ENCODE measurements around the gene SUPT20HL1. TPM values are rescaled to one million over a fixed set of nuclear protein-coding genes. Genes with fewer than 3 reads are reported as not detected.

The SUPT20HL1 gene
- total and polyA plus RNA-seq, 10 of the 15 experiments (the other 5 are each of a cell fraction or from before 2014, with no cell fraction given), result not detected

DNA sequence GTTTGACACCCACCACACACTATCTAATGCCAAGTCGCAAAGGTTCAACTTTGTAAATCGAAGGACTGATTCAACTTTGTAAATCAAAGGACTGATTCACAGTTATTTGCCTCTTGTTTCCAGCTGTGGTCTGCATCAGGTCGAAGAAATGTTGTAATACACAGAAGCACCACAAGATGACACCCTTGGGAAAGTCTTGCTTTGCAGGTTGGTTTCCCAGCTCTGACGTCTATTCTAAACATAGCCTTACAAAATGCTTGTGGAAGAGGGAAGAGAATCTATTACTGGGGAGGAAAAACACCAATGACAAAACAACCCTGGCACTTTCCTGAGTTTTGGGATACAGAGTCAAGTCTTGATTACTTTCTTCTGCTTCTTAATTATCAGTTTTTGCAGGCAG lies 35.3 kb downstream of the SUPT20HL1 start (continued):
- TF ChIP-seq, protein P1, sequence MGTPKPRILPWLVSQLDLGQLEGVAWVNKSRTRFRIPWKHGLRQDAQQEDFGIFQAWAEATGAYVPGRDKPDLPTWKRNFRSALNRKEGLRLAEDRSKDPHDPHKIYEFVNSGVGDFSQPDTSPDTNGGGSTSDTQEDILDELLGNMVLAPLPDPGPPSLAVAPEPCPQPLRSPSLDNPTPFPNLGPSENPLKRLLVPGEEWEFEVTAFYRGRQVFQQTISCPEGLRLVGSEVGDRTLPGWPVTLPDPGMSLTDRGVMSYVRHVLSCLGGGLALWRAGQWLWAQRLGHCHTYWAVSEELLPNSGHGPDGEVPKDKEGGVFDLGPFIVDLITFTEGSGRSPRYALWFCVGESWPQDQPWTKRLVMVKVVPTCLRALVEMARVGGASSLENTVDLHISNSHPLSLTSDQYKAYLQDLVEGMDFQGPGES (IDR thresholded peaks at IDR 0.05), result no peak
- TF ChIP-seq FOXM1 (IDR thresholded peaks at IDR 0.05; ENCODE audit: low read depth, low read length) (0 out of 2 replicates have a peak, but pooled peaks have one; percentile 23), SMC3 (IDR thresholded peaks at IDR 0.05; ENCODE audit: borderline replicate concordance, low read length) (peak; percentile 97), SREBF2 (IDR thresholded peaks at IDR 0.05; ENCODE audit: low read length) (no peak), ZNF207 (IDR thresholded peaks at IDR 0.05; ENCODE audit: borderline replicate concordance) (no peak), JUNB (IDR thresholded peaks at IDR 0.05) (no peak), RAD21 (IDR thresholded peaks at IDR 0.05; ENCODE audit: insufficient read depth, low read depth, low read length) (peak; percentile 98), FOXK2 (IDR thresholded peaks at IDR 0.05) (no peak), RUNX3 (IDR thresholded peaks at IDR 0.05; ENCODE audit: low read length) (peak; percentile 49; the same call in 1 of the 2 replicates), ZNF24 (IDR thresholded peaks at IDR 0.05) (no peak), ZZZ3 (IDR thresholded peaks at IDR 0.05; ENCODE audit: control insufficient read depth, insufficient read length, low read depth) (no peak), SMAD5 (IDR thresholded peaks at IDR 0.05; ENCODE audit: low read depth) (no peak), IRF4 (IDR thresholded peaks at IDR 0.05; ENCODE audit: low read depth, low read length) (peak; percentile 48; the same call in 1 of the 2 replicates), ZNF217 (IDR thresholded peaks at IDR 0.05) (no peak), RB1 (IDR thresholded peaks at IDR 0.05; ENCODE audit: borderline replicate concordance) (no peak), ATF7 (IDR thresholded peaks at IDR 0.05; ENCODE audit: low read depth) (peak; percentile 69; the same call in 1 of the 2 replicates)
- TF ChIP-seq, protein P2, sequence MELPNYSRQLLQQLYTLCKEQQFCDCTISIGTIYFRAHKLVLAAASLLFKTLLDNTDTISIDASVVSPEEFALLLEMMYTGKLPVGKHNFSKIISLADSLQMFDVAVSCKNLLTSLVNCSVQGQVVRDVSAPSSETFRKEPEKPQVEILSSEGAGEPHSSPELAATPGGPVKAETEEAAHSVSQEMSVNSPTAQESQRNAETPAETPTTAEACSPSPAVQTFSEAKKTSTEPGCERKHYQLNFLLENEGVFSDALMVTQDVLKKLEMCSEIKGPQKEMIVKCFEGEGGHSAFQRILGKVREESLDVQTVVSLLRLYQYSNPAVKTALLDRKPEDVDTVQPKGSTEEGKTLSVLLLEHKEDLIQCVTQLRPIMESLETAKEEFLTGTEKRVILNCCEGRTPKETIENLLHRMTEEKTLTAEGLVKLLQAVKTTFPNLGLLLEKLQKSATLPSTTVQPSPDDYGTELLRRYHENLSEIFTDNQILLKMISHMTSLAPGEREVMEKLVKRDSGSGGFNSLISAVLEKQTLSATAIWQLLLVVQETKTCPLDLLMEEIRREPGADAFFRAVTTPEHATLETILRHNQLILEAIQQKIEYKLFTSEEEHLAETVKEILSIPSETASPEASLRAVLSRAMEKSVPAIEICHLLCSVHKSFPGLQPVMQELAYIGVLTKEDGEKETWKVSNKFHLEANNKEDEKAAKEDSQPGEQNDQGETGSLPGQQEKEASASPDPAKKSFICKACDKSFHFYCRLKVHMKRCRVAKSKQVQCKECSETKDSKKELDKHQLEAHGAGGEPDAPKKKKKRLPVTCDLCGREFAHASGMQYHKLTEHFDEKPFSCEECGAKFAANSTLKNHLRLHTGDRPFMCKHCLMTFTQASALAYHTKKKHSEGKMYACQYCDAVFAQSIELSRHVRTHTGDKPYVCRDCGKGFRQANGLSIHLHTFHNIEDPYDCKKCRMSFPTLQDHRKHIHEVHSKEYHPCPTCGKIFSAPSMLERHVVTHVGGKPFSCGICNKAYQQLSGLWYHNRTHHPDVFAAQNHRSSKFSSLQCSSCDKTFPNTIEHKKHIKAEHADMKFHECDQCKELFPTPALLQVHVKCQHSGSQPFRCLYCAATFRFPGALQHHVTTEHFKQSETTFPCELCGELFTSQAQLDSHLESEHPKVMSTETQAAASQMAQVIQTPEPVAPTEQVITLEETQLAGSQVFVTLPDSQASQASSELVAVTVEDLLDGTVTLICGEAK (IDR thresholded peaks at IDR 0.05; ENCODE audit: borderline replicate concordance), result no peak
- TF ChIP-seq, protein P3, sequence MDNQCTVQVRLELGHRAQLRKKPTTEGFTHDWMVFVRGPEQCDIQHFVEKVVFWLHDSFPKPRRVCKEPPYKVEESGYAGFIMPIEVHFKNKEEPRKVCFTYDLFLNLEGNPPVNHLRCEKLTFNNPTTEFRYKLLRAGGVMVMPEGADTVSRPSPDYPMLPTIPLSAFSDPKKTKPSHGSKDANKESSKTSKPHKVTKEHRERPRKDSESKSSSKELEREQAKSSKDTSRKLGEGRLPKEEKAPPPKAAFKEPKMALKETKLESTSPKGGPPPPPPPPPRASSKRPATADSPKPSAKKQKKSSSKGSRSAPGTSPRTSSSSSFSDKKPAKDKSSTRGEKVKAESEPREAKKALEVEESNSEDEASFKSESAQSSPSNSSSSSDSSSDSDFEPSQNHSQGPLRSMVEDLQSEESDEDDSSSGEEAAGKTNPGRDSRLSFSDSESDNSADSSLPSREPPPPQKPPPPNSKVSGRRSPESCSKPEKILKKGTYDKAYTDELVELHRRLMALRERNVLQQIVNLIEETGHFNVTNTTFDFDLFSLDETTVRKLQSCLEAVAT (IDR thresholded peaks at IDR 0.05), result no peak
- TF ChIP-seq, protein P4, sequence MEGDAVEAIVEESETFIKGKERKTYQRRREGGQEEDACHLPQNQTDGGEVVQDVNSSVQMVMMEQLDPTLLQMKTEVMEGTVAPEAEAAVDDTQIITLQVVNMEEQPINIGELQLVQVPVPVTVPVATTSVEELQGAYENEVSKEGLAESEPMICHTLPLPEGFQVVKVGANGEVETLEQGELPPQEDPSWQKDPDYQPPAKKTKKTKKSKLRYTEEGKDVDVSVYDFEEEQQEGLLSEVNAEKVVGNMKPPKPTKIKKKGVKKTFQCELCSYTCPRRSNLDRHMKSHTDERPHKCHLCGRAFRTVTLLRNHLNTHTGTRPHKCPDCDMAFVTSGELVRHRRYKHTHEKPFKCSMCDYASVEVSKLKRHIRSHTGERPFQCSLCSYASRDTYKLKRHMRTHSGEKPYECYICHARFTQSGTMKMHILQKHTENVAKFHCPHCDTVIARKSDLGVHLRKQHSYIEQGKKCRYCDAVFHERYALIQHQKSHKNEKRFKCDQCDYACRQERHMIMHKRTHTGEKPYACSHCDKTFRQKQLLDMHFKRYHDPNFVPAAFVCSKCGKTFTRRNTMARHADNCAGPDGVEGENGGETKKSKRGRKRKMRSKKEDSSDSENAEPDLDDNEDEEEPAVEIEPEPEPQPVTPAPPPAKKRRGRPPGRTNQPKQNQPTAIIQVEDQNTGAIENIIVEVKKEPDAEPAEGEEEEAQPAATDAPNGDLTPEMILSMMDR (IDR thresholded peaks at IDR 0.05 in 2 of 3, conservative IDR thresholded peaks at IDR 0.05 in 1 of 3; ENCODE audit: control insufficient read depth in 2 of 3, extremely low read depth in 1 of 3, insufficient read depth in 1 of 3, low read depth in 3 of 3, low read length in 3 of 3), result peak; percentile 77 to 91 (median 85)
- TF ChIP-seq, protein P5, sequence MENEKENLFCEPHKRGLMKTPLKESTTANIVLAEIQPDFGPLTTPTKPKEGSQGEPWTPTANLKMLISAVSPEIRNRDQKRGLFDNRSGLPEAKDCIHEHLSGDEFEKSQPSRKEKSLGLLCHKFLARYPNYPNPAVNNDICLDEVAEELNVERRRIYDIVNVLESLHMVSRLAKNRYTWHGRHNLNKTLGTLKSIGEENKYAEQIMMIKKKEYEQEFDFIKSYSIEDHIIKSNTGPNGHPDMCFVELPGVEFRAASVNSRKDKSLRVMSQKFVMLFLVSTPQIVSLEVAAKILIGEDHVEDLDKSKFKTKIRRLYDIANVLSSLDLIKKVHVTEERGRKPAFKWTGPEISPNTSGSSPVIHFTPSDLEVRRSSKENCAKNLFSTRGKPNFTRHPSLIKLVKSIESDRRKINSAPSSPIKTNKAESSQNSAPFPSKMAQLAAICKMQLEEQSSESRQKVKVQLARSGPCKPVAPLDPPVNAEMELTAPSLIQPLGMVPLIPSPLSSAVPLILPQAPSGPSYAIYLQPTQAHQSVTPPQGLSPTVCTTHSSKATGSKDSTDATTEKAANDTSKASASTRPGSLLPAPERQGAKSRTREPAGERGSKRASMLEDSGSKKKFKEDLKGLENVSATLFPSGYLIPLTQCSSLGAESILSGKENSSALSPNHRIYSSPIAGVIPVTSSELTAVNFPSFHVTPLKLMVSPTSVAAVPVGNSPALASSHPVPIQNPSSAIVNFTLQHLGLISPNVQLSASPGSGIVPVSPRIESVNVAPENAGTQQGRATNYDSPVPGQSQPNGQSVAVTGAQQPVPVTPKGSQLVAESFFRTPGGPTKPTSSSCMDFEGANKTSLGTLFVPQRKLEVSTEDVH (IDR thresholded peaks at IDR 0.05; ENCODE audit: low read depth, partially characterized antibody), result no peak
